Retinal pigment epithelial cell (primary cell): ENCODE results near the gene LRRC4C.

ENCODE experiments used
- DNase-seq: peaks from one replicate; pipeline ENCODE4 v3.0.0-alpha.2; 2010; ENCODE audit warnings: low read depth
- H3K4me3 ChIP-seq: 2 replicates; pipeline ENCODE4 v1.5.1; 2011; ENCODE audit warnings: mild to moderate bottlenecking, low read length, control low read depth, moderate library complexity
- TF ChIP-seq, protein P1 (sequence below): conservative IDR thresholded peaks from 2 replicates; pipeline ENCODE4 v1.5.1; 2011; ENCODE audit warnings: low read depth, low read length, control low read depth, inconsistent platforms

LRRC4C gene

DNA sequence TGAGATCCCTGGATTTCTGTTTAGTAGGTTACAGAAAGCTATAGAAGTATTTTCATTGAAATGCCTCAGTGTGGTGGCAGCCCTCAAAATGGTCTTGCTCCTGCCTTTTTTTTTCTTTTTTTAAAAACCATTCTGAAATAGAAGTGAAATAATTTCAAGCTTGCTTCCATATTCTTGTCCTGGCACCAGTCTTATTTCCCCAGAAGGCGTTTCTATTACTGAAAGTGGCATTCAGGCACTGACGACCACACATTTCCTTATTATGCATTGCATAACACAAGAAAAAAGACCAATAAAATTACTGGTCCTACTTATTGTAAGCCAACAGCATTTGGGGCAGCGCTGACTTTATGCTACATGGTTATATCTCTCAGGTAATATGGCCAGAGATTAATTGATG lies 24.5 kb upstream of the LRRC4C start:
- no peak for DNase-seq
- TF ChIP-seq, protein P1, sequence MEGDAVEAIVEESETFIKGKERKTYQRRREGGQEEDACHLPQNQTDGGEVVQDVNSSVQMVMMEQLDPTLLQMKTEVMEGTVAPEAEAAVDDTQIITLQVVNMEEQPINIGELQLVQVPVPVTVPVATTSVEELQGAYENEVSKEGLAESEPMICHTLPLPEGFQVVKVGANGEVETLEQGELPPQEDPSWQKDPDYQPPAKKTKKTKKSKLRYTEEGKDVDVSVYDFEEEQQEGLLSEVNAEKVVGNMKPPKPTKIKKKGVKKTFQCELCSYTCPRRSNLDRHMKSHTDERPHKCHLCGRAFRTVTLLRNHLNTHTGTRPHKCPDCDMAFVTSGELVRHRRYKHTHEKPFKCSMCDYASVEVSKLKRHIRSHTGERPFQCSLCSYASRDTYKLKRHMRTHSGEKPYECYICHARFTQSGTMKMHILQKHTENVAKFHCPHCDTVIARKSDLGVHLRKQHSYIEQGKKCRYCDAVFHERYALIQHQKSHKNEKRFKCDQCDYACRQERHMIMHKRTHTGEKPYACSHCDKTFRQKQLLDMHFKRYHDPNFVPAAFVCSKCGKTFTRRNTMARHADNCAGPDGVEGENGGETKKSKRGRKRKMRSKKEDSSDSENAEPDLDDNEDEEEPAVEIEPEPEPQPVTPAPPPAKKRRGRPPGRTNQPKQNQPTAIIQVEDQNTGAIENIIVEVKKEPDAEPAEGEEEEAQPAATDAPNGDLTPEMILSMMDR, result no peak
- no peak overlapping the region for H3K4me3 ChIP-seq

DNA sequence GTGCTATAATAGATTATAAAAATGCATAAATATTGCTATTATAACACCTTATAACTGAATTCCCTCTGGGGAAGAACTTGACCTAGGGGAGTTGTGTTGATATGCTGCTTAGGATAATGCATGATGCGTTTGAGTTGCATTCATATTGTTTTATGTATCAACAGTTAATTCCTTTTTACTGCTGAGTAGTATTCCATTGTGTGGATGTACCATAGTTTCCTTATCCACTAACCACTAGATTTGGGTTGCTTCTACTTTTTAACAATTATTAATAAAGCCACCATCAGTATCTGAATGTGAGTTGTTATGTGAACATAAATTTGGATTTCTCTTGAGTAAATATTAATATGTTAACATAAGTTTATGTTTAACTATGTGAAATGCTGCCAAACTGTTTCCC lies 19.7 kb upstream of the LRRC4C start:
- no peak for DNase-seq
- TF ChIP-seq, protein P1, result no peak
- H3K4me3 ChIP-seq, result no peak overlapping the region

GRCh38 chr11:41461057-41461681 lies 1.7 kb upstream of the LRRC4C start:
- no peak for DNase-seq
- TF ChIP-seq, protein P1, result peak; percentile 71
- H3K4me3 ChIP-seq, result no peak overlapping the region

DNA sequence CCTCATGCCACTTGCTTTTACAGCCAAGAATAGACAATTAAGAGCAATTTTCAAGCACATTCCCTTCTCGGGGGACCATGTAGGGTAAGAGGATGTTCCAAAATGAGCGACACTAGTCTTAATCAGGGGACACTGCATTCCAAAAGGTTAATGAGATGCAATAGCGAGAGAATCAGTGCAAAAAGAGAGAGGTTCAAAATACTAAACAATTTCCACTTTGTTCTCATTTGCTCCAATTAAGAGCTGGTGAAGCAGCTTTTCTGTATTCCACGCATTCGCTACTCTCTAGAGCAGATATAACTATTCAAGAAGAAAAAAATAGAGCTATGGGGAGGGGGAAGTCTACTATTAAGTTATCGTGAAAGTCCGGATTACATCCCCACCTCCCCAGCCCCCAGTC lies 811 bp downstream of the LRRC4C start:
- H3K4me3 ChIP-seq, result no peak overlapping the region
- no peak for DNase-seq
- TF ChIP-seq, protein P1, result no peak

GRCh38 chr11:41458154-41458553 lies 1.3 kb downstream of the LRRC4C start:
- TF ChIP-seq, protein P1, result no peak
- H3K4me3 ChIP-seq, result no peak overlapping the region
- no peak for DNase-seq

DNA sequence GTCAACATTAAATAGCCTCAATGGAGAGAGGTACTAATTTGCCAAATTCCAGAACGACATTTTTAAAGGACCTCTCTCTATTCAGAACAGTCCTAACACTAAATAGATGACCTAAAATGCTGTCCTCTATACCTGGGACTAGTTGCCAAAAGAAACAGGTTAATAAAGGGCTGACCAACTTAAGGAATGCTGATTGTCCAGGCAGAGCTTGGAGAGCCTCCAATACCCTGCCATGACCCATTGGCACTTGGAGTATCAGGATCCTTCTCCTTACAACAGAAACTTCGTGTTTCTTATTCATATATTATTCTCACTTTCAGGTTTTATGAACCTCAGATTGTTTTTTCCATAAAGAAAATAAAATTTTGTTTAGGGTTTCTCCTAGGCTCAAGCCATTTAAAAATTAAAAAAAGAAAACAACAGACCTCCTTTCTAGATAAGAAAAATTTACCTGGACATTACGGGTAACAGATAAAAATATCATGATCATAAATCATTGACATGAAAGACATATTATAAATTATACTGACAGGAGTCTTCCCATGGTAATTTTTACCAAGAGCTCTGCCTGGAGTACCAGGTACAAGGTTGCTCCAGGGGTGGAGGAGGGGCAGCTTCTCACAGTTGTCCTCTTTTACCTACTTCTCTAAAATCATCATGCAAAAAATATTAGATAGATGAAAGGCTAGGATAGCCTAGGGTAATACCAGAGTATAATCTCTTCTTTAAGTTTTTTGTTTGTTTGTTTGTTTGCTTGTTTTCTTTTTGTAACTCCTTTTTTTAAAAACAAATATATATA lies 2.0 kb downstream of the LRRC4C start:
- H3K4me3 ChIP-seq, result no peak overlapping the region
- no peak for DNase-seq
- TF ChIP-seq, protein P1, result no peak

- H3K4me3 ChIP-seq, result no peak overlapping the region
These were observed 3.2 kb downstream of the LRRC4C start for GRCh38 chr11:41456269-41456668.

More at GRCh38 chr11:41456269-41456668, 3.2 kb downstream of the LRRC4C start:
- TF ChIP-seq, protein P1, result no peak
- DNase-seq, result no peak
